ENCODE results near the gene ERMARD.

DNA sequence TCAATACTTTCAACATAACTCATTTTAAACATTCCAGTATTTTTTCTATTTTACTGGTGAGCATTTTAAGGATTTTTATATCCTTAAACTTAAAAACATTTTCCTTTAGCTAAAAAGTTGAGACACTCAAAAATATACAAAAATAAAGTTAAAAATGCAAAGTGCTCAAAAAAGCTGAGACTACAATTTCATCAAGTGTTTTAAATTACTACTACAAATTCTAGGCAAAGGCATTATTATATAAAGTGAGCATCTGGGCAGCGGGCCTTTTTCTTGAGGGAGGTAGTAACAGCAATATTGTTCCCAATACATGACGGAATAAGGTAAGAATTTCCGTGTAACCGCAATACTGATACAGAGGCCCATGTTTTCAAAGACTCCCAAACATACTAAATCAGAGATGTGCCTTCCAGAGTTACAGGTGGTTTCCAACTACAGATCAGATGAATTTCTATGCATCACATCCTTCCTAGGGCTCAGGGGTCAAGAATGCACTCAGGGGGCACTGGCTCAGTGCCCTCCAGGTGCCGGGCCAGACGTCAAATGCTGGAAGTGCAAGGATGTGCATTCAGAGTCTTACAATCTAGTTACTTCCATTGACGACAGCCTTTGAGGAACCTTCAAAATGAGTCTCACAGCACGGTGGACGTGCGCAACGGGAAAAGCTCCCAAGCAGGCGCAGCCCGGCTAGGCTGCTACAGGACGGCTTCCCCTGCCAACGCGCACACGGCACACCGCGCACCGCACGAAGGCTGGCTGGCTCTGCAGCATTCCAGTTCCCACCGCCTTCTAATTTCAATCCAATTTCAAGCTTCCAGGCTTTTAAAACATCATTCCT, 28.8 kb upstream of the ERMARD start:
- TF ChIP-seq, protein P1, sequence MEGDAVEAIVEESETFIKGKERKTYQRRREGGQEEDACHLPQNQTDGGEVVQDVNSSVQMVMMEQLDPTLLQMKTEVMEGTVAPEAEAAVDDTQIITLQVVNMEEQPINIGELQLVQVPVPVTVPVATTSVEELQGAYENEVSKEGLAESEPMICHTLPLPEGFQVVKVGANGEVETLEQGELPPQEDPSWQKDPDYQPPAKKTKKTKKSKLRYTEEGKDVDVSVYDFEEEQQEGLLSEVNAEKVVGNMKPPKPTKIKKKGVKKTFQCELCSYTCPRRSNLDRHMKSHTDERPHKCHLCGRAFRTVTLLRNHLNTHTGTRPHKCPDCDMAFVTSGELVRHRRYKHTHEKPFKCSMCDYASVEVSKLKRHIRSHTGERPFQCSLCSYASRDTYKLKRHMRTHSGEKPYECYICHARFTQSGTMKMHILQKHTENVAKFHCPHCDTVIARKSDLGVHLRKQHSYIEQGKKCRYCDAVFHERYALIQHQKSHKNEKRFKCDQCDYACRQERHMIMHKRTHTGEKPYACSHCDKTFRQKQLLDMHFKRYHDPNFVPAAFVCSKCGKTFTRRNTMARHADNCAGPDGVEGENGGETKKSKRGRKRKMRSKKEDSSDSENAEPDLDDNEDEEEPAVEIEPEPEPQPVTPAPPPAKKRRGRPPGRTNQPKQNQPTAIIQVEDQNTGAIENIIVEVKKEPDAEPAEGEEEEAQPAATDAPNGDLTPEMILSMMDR (IDR thresholded peaks at IDR 0.05; ENCODE audit: low read depth, low read length, poor library complexity, severe bottlenecking), result no peak
- TF ChIP-seq EZH2phosphoT487 (IDR thresholded peaks at IDR 0.05; ENCODE audit: borderline replicate concordance, low read length), result no peak

All from DOHH2 (cell line).